Muscle of leg (tissue), 11 donors: ENCODE results near the gene COL28A1. TPM values are rescaled to one million over a fixed set of nuclear protein-coding genes. Genes with fewer than 3 reads are reported as not detected.

Experiments used
- DNase-seq: peaks from one replicate; pipeline ENCODE4 v3.0.0; 2013
- H3K27ac ChIP-seq: one replicate; pipeline ENCODE4 v1.5.1; 2013; ENCODE audit warnings: mild to moderate bottlenecking, low read length, control low read depth
- H3K27me3 ChIP-seq: one replicate; pipeline ENCODE4 v1.6.1; 2013; ENCODE audit warnings: low read length; ENCODE audit not compliant: control insufficient read depth, insufficient read depth
- H3K36me3 ChIP-seq: one replicate; pipeline ENCODE4 v1.6.1; 2013; ENCODE audit warnings: low read length; ENCODE audit not compliant: control insufficient read depth, insufficient read depth
- H3K4me1 ChIP-seq: one replicate; pipeline ENCODE4 v1.6.1; 2013; ENCODE audit warnings: low read length; ENCODE audit not compliant: control insufficient read depth, insufficient read depth
- H3K4me3 ChIP-seq: one replicate; pipeline ENCODE4 v1.5.1; 2013; ENCODE audit warnings: low read length, control low read depth
- H3K9me3 ChIP-seq: replicated peaks from 2 replicates; pipeline ENCODE4 v1.6.1; 2013; ENCODE audit warnings: low read depth, low read length; ENCODE audit not compliant: control insufficient read depth
- WGBS: methylation state at CpG from one replicate; pipeline ENCODE4 v1.1.5; 2013; ENCODE audit warnings: missing lambda C conversion rate; ENCODE audit not compliant: insufficient coverage; 5-methylcytosine and 5-hydroxymethylcytosine counted together
- polyA plus RNA-seq, 8 donors: library from polyadenylated mRNA; unstranded; fragments of 120-200 nt; gene quantifications; one replicate each; pipeline versions ENCODE4 v1.2.1 to v1.2.3, GENCODE V29; 2013; ENCODE audit warnings: inconsistent platforms in 1 of 8, low replicate concordance in 1 of 8; ENCODE audit not compliant: insufficient read length in 8 of 8, insufficient read depth in 1 of 8
- total RNA-seq: library from RNA; stranded (reverse); fragments of 120-200 nt; gene quantifications from one replicate; pipeline ENCODE4 v1.2.4, GENCODE V29; 2013

Gene COL28A1
- total and polyA plus RNA-seq, 9 donors = 0.34 to 1.7 (median 0.73) TPM

- Histone ChIP-seq H3K4me3 (no peak overlapping the region), H3K27ac (peak overlapping the region; percentile 56), H3K4me1 (peaks cover 2% of the 10 kb centered on the region), H3K36me3 (no peaks in the 10 kb centered on the region), H3K27me3 (no peaks in the 10 kb centered on the region), H3K9me3 (no peaks in the 10 kb centered on the region)
- no CpG with 5 or more reads among the region's 6 CpGs for WGBS
- peak; percentile 82 for DNase-seq
These were observed 29.8 kb downstream of the COL28A1 start for GRCh38 chr7:7505915-7506314.

GRCh38 chr7:7504910-7505704 lies 30.6 kb downstream of the COL28A1 start:
- Histone ChIP-seq H3K9me3 (no peaks in the 10 kb centered on the region), H3K4me1 (peaks cover 2% of the 10 kb centered on the region), H3K27ac (no peak overlapping the region), H3K27me3 (no peaks in the 10 kb centered on the region), H3K36me3 (no peaks in the 10 kb centered on the region), H3K4me3 (no peak overlapping the region)
- WGBS = no CpG with 5 or more reads among the region's 3 CpGs
- DNase-seq = no peak

- Histone ChIP-seq H3K4me3 (no peak overlapping the region), H3K27me3 (no peaks in the 10 kb centered on the region)
These were observed 35.8 kb downstream of the COL28A1 start for GRCh38 chr7:7499892-7500291.

DNA sequence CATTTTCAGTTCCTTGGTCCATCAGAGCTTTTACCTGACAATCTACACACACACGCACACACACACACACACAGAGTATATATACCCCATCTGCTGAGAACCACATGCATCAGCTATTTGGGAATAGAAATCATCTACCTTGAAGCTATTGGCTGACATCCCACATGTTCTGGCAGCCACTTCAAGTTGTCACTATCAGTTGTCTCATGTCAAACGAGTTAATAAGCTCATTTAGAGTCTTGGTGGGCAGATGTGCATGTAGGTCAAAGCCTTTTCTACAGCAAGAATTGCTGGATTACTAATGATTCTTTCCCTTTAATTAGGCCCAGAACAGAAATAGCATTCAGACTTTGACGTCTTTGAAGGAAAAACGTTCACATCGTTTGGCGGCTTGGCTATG lies 36.8 kb downstream of the COL28A1 start:
- H3K27me3 ChIP-seq = no peaks in the 10 kb centered on the region
- H3K4me1 ChIP-seq = no peaks in the 10 kb centered on the region
- no peaks in the 10 kb centered on the region for H3K9me3 ChIP-seq
- WGBS = no CpG with 5 or more reads among the region's 6 CpGs
- DNase-seq = no peak
- no peak overlapping the region for H3K4me3 ChIP-seq
- no peaks in the 10 kb centered on the region for H3K36me3 ChIP-seq
- no peak overlapping the region for H3K27ac ChIP-seq

More at GRCh38 chr7:7499892-7500291, 35.8 kb downstream of the COL28A1 start:
- 63% methylated on average over 1 of the region's 2 CpGs for WGBS
- no peak for DNase-seq
- Histone ChIP-seq H3K27ac (no peak overlapping the region), H3K4me1 (no peaks in the 10 kb centered on the region), H3K36me3 (no peaks in the 10 kb centered on the region), H3K9me3 (no peaks in the 10 kb centered on the region)

DNA sequence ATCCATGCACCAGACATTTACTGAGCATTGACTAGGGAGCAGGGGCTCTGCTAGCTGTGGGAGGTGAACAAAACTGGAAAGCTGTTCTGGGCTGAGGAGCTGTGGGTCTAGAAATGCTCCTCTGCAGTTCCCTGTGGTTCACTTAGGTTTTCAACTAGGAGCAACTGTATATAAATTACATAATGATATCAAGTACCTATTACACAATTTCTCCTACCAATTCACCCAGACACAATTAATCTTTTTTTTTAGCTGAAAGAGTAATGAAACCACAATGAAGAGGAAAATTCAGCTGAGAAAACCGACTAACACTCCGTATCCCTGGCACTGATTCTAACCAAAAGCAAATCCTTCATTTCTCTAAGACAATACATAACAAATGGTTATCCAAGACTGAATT lies 39.4 kb downstream of the COL28A1 start:
- Histone ChIP-seq H3K27me3 (no peaks in the 10 kb centered on the region), H3K36me3 (no peaks in the 10 kb centered on the region), H3K4me1 (no peaks in the 10 kb centered on the region), H3K9me3 (no peaks in the 10 kb centered on the region), H3K27ac (no peak overlapping the region), H3K4me3 (no peak overlapping the region)
- DNase-seq = no peak
- no CpG with 5 or more reads among the region's 2 CpGs for WGBS

DNA sequence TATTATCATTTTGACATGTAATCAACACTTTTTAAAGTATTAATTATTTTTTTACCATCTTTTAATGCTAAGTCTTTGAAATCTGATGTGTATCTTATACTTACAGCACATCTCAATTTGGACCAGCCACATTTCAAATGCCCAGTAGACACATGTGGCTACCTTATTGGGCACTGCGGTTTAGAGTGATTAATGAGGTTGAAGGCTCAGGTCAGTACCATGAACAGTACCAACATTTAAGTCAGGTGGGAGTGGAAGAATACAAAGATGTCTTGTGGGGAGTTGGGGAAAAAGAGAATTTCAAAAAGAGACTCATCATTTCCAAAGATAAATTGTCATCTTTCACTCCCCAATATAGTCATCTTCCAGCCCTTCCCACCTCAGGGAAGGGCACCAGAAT lies 40.5 kb downstream of the COL28A1 start:
- no CpG with 5 or more reads among the region's 1 CpG for WGBS
- H3K27ac ChIP-seq = no peak overlapping the region
- no peak for DNase-seq

DNA sequence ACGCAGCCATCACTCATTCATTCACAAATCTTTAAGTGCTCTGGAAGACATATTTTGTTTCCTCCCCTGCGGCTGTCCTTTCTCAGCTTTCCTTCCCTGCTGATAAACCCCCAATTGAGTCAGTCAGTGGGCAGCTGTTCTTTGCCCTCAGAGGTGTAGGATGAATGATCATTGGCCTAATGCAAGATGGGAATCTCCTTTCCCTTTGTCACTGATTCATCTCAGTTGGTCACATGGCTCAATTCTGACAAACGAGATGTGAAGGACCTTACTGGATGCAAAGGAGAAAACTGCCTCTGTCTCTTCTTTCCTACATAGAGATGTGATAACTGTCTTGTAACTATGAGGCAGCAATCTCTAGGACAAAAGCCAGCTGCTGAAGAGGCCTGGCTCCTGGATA lies 44.6 kb downstream of the COL28A1 start:
- no peaks in the 10 kb centered on the region for H3K36me3 ChIP-seq
- H3K9me3 ChIP-seq = peaks cover 3% of the 10 kb centered on the region
- H3K27ac ChIP-seq = no peak overlapping the region
- H3K4me3 ChIP-seq = no peak overlapping the region
- H3K4me1 ChIP-seq = no peaks in the 10 kb centered on the region
- H3K27me3 ChIP-seq = no peaks in the 10 kb centered on the region
- no peak for DNase-seq
- no CpG with 5 or more reads among the region's 3 CpGs for WGBS

More for the DNA sequence above, 40.5 kb downstream of the COL28A1 start:
- H3K36me3 ChIP-seq = no peaks in the 10 kb centered on the region
- H3K27me3 ChIP-seq = no peaks in the 10 kb centered on the region
- H3K4me1 ChIP-seq = no peaks in the 10 kb centered on the region
- H3K9me3 ChIP-seq = no peaks in the 10 kb centered on the region
- no peak overlapping the region for H3K4me3 ChIP-seq

GRCh38 chr7:7490003-7490402 lies 45.7 kb downstream of the COL28A1 start:
- no peak overlapping the region for H3K4me3 ChIP-seq
- no peaks in the 10 kb centered on the region for H3K4me1 ChIP-seq
- no peaks in the 10 kb centered on the region for H3K36me3 ChIP-seq
- DNase-seq = peak; percentile 34
- no peaks in the 10 kb centered on the region for H3K27me3 ChIP-seq
- H3K9me3 ChIP-seq = peaks cover 3% of the 10 kb centered on the region
- no peak overlapping the region for H3K27ac ChIP-seq
- no CpG with 5 or more reads among the region's 2 CpGs for WGBS

- H3K9me3 ChIP-seq = peaks cover 3% of the 10 kb centered on the region
- no peak overlapping the region for H3K4me3 ChIP-seq
- no peaks in the 10 kb centered on the region for H3K4me1 ChIP-seq
- no peaks in the 10 kb centered on the region for H3K27me3 ChIP-seq
- H3K27ac ChIP-seq = no peak overlapping the region
- DNase-seq = no peak
- no CpG with 5 or more reads among the region's 2 CpGs for WGBS
- no peaks in the 10 kb centered on the region for H3K36me3 ChIP-seq
These were observed 46.1 kb downstream of the COL28A1 start for GRCh38 chr7:7489546-7489945.

DNA sequence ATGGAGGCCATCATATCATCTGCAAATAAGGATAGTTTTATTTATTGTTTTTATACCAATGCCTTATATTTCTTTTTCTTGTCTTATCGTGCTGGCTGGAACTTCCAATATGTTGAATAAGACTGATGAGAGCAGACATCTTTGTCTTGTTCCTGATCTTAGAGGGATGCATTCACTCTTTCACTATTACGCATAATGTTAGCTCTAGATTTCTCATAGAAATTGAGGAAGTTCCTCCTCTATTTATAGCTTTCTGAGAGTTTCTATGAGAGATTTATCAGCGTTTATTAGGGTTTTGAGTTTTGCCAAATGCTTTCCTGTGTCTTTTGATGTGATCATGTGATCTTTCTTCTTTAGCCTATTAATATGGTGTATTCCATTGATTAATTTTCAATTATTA lies 49.3 kb downstream of the COL28A1 start:
- DNase-seq = no peak
- Histone ChIP-seq H3K36me3 (no peaks in the 10 kb centered on the region), H3K4me3 (no peak overlapping the region), H3K27ac (no peak overlapping the region), H3K27me3 (no peaks in the 10 kb centered on the region), H3K9me3 (peaks cover 3% of the 10 kb centered on the region), H3K4me1 (no peaks in the 10 kb centered on the region)
- no CpG with 5 or more reads among the region's 3 CpGs for WGBS
